ENCODE data around the gene SCGB1D2. TPM values are rescaled to one million over a fixed set of nuclear protein-coding genes. Genes with fewer than 3 reads are reported as not detected.

Gene SCGB1D2
- total RNA-seq, 1 donor from 2014 or later = not detected

DNA sequence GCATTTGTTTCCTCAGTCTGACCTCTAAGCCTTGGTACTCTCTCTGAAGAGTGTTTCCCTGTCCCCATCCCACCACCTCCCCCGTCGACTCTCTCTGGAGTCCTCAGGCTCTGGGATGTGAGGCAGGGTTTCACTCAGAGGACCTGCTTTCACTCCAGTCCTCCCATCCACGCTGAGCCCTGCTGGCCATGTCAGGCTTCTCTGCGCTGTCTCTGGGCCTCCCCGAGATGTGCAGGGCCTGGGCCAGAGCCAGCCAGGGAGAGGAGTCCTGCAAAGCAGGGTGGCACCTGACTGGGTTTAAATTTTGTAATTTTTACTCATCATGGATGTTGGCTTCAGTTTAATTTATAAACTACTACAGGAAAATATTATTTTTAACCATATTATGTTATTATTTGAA lies 31.2 kb downstream of the SCGB1D2 start:
- Mint-ChIP-seq H3K4me1 (ENCODE audit: unreplicated experiment) (no peaks in the 10 kb centered on the region), H3K4me3 (no peak overlapping the region), H3K27ac (no peak overlapping the region), H3K27me3 (peaks cover 16% of the 10 kb centered on the region), H3K36me3 (no peaks in the 10 kb centered on the region), H3K9me3 (no peaks in the 10 kb centered on the region)
- DNase-seq (ENCODE audit: extremely low spot score, unreplicated experiment) = no peak
- no peak for TF ChIP-seq CTCF (conservative IDR thresholded peaks at IDR 0.05)

GRCh38 chr11:62273789-62274275 lies 31.8 kb downstream of the SCGB1D2 start:
- Mint-ChIP-seq H3K27ac (no peak overlapping the region), H3K27me3 (peaks cover 12% of the 10 kb centered on the region), H3K36me3 (no peaks in the 10 kb centered on the region), H3K4me3 (no peak overlapping the region), H3K4me1 (ENCODE audit: unreplicated experiment) (no peaks in the 10 kb centered on the region), H3K9me3 (no peaks in the 10 kb centered on the region)
- no peak for DNase-seq (ENCODE audit: extremely low spot score, unreplicated experiment)
- TF ChIP-seq CTCF (conservative IDR thresholded peaks at IDR 0.05) = no peak

GRCh38 chr11:62280452-62280851 lies 38.4 kb downstream of the SCGB1D2 start:
- H3K4me1 Mint-ChIP-seq (ENCODE audit: unreplicated experiment) = no peaks in the 10 kb centered on the region
- TF ChIP-seq CTCF (conservative IDR thresholded peaks at IDR 0.05) = no peak
- H3K36me3 Mint-ChIP-seq = no peaks in the 10 kb centered on the region
- no peak overlapping the region for H3K4me3 Mint-ChIP-seq
- no peaks in the 10 kb centered on the region for H3K27me3 Mint-ChIP-seq
- no peak overlapping the region for H3K27ac Mint-ChIP-seq
- no peaks in the 10 kb centered on the region for H3K9me3 Mint-ChIP-seq
- DNase-seq (ENCODE audit: extremely low spot score, unreplicated experiment) = no peak

Other genes with a start within 250 kb of the SCGB1D2 start
- 38.8 and 96.7 TPM in 2 replicates for gene INCENP, start 118.2 kb upstream of the SCGB1D2 start, total RNA-seq (ENCODE audit: low replicate concordance)
- not detected in 2 replicates for gene SCGB1D1, start 52.0 kb upstream of the SCGB1D2 start, total RNA-seq (ENCODE audit: low replicate concordance)
- gene SCGB2A1, start 33.6 kb upstream of the SCGB1D2 start, total RNA-seq (ENCODE audit: low replicate concordance) = not detected in 2 replicates
- gene SCGB2A2, start 27.9 kb downstream of the SCGB1D2 start, total RNA-seq (ENCODE audit: low replicate concordance) = not detected in 2 replicates
- gene SCGB1D4, start 56.8 kb downstream of the SCGB1D2 start, total RNA-seq (ENCODE audit: low replicate concordance) = not detected in 2 replicates
- 10.0 and 48.0 TPM in 2 replicates for gene ASRGL1, start 95.2 kb downstream of the SCGB1D2 start, total RNA-seq (ENCODE audit: low replicate concordance)
- not detected in 2 replicates for gene SCGB1A1, start 176.8 kb downstream of the SCGB1D2 start, total RNA-seq (ENCODE audit: low replicate concordance)